Middle frontal gyrus (tissue), 1 donor: ENCODE measurements around the gene TRAF3.

ENCODE experiments used
- DNase-seq: peaks from one replicate; pipeline ENCODE4 v3.0.0-alpha.2; 2015; ENCODE audit warnings: low spot score; ENCODE audit errors: extremely low spot score

The TRAF3 gene

GRCh38 chr14:102907303-102907844, 130.1 kb downstream of the TRAF3 start:
- no peak for DNase-seq

GRCh38 chr14:102907980-102908730, 130.9 kb downstream of the TRAF3 start:
- DNase-seq: no peak

- DNase-seq: no peak
These were observed 131.7 kb downstream of the TRAF3 start for GRCh38 chr14:102908766-102909455.

- no peak for DNase-seq
These were observed 132.2 kb downstream of the TRAF3 start for GRCh38 chr14:102909462-102909861.

- no peak for DNase-seq
These were observed 132.7 kb downstream of the TRAF3 start for GRCh38 chr14:102909911-102910310.

GRCh38 chr14:102910442-102910841, 133.2 kb downstream of the TRAF3 start:
- DNase-seq: no peak

- DNase-seq: no peak
These were observed 134.3 kb downstream of the TRAF3 start for GRCh38 chr14:102911541-102911951.

GRCh38 chr14:102911991-102912761, 134.9 kb downstream of the TRAF3 start:
- DNase-seq: no peak

- no peak for DNase-seq
These were observed 136.3 kb downstream of the TRAF3 start for GRCh38 chr14:102913341-102914211.

- no peak for DNase-seq
These were observed 137.4 kb downstream of the TRAF3 start for GRCh38 chr14:102914474-102915291.

GRCh38 chr14:102915292-102916110, 138.3 kb downstream of the TRAF3 start:
- DNase-seq: no peak

- DNase-seq: no peak
These were observed 139.3 kb downstream of the TRAF3 start for GRCh38 chr14:102916347-102917055.

GRCh38 chr14:102917056-102917385, 139.8 kb downstream of the TRAF3 start:
- no peak for DNase-seq

- DNase-seq: no peak
These were observed 140.4 kb downstream of the TRAF3 start for GRCh38 chr14:102917469-102918211.

GRCh38 chr14:102918438-102918837, 141.2 kb downstream of the TRAF3 start:
- no peak for DNase-seq

- no peak for DNase-seq
These were observed 143.2 kb downstream of the TRAF3 start for GRCh38 chr14:102920273-102920997.

- DNase-seq: no peak
These were observed 143.7 kb downstream of the TRAF3 start for GRCh38 chr14:102920998-102921304.
